SIG-M5 treated with dmso at 0.1 percent for 504 hours (cell line): ENCODE data around the gene ZFP14.

ENCODE experiments used
- DNase-seq: peaks from one replicate; lab custom pipeline; 2025; ENCODE audit not compliant: unreplicated experiment; lab: John Stamatoyannopoulos, UW

The ZFP14 gene

DNA sequence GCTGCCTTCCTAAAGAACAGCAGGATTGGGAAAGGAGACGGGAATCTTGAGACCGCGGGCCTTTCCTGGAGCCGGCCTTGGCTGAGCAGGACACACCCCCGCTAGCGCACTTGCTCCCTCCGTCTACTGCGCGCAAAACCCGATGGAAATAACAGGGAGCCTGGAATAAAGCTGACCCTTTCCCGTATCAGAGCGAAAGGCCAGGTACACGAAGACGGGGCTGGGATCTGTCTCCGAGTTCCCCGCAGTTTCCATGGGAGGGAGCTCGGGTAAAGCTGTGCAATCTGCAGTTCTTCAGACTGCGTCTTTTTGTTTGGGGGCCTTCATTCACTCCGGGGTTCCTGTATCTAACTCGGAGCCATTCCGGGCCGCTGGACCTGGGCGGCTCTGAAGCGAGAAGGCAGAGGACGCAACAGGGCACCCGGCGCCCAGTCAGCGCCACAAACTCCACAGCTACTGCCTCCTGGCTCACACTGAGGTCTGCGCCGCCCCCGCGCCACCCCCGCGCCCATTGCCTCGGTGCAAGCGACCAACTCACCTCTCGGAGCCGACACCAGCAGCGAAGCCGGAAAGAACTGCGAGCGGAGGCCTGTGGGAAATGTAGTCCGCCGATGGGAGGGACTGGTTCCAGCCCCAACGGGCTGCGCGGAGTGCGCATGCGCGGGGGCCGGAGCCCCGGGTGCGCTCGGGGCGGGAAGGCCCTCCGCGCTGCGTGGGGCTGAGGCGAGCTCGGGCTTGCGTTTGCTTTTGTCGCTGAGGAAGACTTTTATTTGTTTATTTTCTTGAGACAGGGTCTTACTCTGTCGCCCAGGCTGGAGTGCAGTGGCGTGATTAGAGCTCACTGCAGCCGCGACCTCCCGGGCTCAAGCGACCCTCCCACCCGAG, at the start of gene ZFP14:
Gene ZFP14, minus strand, starts transcription at position 577 of the 885 bp plus-strand sequence. CDS start 11,309 bp downstream, outside the sequence.
- peak; percentile 88 for DNase-seq

DNA sequence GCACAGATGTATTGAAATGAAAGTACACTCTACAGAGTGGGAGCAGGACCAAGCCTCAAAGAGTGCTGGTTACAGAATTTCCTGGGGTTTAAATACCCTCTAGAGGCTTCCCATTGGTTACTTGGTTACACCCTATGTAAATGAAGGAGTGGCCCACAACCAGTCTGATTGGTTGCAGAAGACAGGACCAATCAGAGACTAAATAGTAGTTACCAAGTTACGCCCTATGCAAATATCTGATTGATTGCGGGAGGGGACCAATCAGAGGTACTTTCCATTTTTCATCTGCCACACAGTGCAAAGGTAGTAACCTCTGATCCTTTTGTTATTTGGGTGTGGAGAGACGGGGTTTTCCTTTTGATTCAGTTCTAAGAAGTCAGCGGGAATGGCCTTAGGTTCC, 44.9 kb upstream of the ZFP14 start:
- DNase-seq, result no peak

DNA sequence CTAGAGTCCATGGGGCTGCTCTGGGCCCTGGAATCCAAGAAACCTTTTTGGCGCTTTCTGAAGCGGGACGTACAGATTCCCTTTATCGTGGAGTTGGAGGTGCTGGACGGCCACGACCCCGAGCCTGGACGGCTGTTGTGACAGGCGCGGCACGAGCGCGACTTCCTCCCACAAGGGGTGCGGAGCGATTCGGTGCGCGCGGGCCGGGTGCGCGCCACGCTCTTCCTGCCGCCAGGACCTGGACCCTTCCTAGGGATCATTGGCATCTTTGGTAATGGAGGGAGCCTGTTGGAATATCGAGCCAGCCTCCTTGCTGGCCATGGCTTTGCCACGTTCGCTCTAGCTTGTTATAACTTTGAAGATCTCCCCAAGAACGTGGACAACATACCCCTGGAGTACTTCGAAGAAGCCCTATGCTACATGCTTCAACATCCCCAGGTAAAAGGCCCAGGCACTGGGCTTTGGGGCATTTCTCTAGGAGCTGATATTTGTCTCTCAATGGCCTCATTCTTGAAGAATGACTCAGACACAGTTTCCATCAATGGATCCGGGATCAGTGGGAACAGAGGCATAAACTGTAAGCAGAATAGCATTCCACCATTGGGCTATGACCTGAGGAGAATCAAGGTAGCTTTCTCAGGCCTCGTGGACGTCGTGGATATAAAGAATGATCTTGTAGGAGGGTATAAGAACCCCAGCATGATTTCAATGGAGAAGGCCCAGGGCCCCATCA, 42.9 kb upstream of the ZFP14 start:
- no peak for DNase-seq

GRCh38 chr19:36420961-36421748, 42.2 kb upstream of the ZFP14 start:
- no peak for DNase-seq

DNA sequence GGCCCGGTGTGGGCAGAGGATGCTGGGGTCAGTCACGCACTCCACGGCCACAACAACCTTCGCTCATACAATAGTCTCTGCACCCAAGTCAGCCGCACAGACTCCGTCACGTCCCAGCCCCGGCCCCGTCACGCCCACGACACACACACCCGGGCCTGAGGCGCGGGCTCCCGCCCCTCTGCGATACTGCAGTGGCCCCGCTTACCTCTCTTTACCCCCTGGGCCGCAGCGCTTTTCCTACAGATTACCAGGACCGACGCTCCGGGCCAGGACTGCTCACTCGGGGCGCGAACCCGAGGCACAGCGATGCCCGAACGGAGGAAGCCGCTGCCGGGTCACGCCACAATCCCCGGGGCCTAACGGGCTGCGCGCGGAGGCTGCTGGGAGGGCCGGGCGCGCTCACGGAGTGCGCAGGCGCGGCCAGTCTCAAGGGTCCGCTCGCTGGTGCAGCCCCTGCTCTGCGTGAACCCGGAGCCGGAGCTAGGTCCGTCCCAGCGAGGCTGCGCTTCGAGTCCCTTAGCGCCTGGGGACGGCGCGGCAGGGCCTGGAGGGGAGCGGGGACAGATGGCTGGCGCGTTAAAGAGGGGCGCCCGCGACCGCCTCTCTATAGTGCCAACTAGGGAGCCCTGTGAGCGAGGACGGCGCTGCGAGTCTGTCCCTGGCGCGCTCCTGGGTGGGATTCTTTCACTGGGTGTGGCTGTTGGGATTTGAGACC, 39.4 kb upstream of the ZFP14 start, which contains the start of gene ZFP82:
Gene ZFP82, minus strand, starts transcription at position 358 of the 715 bp plus-strand sequence. CDS start 8,855 bp downstream, outside the sequence.
- DNase-seq, result no peak

- DNase-seq, result no peak
Measured at GRCh38 chr19:36417752-36418286, 38.8 kb upstream of the ZFP14 start.

GRCh38 chr19:36409841-36410240, 30.8 kb upstream of the ZFP14 start:
- no peak for DNase-seq

DNA sequence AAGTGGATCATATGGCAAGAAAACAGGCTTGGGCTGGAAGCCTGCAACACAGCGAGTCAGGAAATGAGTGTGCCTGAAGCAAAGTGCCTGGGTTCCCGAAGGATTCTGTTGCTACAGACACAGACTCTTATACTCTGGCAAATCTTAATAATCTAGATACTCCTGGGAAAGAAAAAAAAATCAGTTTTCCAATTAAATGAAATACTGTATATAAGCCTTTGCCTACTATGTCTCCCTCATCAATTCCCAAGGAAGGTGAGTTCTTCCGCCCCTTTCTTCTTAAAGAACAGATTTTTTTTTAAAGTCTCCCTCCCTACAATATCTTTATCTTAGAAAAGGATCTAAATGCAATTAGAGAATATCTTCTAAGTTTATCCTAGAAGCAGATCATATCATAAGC, 29.1 kb upstream of the ZFP14 start:
- no peak for DNase-seq

DNA sequence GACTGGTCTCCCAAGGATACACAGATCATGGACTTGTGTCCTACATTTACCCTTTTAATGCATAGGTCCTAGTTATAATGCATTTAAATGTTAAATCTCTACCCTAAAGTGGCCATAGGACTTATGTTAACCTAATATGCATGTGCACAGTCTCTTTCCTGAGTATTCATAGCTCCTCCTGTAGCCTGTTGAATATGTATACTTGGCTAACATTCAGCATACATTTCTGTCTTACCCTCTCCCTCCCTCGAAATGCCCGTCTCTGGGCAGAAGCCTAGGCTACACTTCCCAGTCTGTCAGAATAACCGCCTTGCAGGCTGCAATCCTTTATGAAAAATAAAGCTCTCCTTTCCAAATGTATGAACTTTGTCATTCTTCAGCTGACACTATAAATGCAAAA, 25.5 kb upstream of the ZFP14 start:
- no peak for DNase-seq

- no peak for DNase-seq
Measured at GRCh38 chr19:36401475-36401874, 22.5 kb upstream of the ZFP14 start.

- DNase-seq, result no peak
Measured at GRCh38 chr19:36398571-36398970, 19.6 kb upstream of the ZFP14 start.

- no peak for DNase-seq
Measured at GRCh38 chr19:36392916-36393673, 14.1 kb upstream of the ZFP14 start.

DNA sequence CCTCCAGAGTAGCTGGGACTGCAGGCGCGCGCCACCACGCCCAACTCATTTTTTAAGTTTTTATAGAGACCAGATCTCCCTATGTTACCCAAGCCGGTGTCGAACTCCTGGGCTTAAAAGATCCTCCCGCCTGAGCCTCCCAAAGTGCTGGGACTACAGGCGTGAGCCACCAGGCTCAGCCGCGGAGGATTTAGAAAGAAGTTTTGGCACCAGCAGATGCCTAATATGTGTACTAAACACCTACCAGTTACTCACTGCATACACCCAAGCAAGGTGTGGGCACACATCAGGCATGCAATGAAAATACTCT, 464 bp upstream of the ZFP14 start:
- no peak for DNase-seq

GRCh38 chr19:36377541-36378178, 1.3 kb downstream of the ZFP14 start:
- no peak for DNase-seq

GRCh38 chr19:36373638-36374156, 5.3 kb downstream of the ZFP14 start:
- no peak for DNase-seq

DNA sequence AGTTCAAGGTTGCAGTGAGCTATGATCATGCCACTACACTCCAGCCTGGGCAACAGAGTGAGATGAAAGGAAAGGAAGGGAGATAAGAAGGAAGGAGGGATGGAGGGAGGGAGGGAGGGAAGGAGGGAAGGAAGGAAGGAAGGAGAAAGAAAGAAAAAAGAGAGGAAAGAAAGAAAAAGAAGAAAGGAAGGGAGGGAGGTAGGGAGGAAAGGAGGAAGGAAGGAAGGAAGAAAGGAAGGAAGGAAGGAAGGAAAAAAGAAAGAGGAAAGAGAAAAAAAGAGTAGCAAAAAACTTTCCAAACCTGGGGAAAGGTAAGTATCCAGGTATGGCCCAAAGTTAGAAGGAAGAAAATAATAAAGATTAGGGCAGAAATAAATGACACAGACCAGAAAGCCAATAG, 7.1 kb downstream of the ZFP14 start:
- DNase-seq, result no peak

- DNase-seq, result no peak
Measured at GRCh38 chr19:36363845-36364244, 15.2 kb downstream of the ZFP14 start.

GRCh38 chr19:36340786-36341372, 38.1 kb downstream of the ZFP14 start:
- DNase-seq, result no peak
